NCI-H146 treated with DMSO at 0.1 percent for 48 hours (cell line): ENCODE measurements around the gene LARP1B.
"Not testable (repeated sequence)": the region's sequence is repeated elsewhere in the genome, so short reads cannot be mapped to it uniquely, and the experiment has no call there.

Experiments used
- DNase-seq: peaks from one replicate; lab custom pipeline; 2025; ENCODE audit not compliant: unreplicated experiment; lab: John Stamatoyannopoulos, UW

LARP1B gene

GRCh38 chr4:128221586-128221985, 160.5 kb downstream of the LARP1B start:
- peak; percentile 18 for DNase-seq

DNA sequence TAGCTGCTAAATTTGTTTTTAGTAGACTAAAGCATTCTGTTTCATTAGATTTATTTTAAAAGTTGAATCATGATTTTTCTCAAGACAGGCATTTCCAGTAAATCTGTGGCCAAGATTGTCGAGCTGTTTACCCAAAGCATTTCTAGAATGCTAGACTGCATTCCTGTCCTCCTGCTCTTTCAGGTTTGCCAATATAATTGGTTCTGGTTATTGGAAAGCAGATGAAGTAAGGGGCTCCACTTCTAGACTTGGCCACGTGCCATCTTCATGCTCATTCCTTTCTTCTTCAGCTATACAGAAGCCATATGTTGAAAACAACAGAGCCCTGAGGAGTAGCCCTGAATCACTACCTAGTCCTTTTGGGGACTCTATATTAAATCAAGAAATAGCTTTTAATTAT, 164.0 kb downstream of the LARP1B start:
- no peak for DNase-seq

GRCh38 chr4:128227991-128228571, 167.0 kb downstream of the LARP1B start:
- peak; percentile 2 for DNase-seq

DNA sequence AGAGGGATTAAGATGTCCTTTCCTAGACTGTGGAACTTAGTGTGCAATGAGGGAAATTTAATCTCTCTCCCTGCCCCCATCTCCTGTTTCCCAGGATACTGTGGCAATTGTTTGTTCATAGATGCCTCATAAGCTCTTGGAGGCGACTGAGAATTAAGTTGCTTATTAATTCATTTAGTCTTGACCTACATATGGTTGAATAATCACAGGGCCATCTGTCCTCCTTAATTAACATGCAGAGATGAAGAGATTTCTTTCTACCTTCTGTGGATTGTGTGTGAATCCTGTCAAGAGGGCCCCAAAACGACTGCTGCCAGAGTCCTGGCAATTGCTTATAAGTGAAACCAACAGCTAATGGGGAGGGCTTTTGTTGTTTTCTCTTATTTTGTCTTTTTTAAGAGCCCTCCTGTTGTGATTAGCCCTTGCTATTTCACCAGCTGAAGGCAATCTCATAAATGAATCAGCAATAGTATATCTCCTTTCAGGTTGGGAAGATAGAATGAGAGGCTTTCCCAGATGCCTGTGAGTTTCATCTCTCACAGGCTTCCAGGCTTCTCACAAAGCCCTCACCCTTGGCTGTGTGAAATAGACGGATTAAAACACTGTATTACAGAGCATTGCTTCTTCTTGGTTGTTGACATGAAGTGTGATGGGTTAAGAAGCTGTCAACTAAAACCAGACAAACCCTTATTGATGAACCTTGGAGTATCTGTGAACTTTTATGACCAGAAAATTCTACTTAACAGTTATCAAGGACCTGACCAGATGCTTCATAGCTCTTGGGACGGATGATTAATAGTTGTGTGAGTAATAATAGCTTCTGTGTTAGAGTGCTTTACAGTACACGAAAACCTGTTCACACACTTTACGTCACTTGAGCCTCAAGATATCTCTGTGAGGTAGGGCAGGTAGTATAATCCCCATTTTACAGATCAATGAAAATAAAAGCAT, 168.0 kb downstream of the LARP1B start:
- no peak for DNase-seq

DNA sequence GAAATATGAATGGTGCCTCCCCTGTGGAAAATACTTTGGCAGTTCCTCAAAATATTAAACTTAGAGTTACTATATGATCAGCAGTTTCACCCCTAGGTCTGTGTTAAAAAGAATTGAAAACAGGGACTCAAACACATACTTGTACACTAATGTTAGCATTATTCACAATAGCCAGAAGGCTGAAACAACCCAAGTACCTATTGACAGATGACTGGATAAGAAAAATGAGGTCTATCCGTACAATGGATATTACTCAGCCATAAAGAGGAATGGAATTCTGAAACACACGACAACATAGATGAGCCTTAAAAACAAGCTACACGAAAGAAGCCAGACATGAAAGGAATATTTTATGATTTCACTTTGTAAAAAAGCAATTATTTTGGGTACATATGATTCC, 171.6 kb downstream of the LARP1B start:
- DNase-seq, result no peak

DNA sequence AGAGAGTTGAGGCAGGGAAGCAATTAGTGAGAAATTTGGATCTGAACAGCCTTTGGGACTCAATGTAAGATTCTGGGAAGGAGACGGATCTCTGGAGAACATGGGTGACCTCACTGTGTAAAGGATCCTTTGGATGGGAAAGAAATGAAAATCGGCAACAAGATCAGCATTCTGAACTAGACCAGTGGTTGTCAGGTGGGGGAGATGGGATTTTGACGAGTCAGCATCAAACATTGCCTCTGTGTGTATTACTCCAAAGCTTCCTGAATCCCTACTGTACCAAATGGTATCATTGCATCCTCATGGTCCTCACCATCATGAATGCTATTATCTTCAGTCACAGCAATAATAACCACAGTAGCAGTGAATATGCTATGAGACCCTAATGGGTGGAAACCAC, 173.7 kb downstream of the LARP1B start:
- DNase-seq, result no peak

DNA sequence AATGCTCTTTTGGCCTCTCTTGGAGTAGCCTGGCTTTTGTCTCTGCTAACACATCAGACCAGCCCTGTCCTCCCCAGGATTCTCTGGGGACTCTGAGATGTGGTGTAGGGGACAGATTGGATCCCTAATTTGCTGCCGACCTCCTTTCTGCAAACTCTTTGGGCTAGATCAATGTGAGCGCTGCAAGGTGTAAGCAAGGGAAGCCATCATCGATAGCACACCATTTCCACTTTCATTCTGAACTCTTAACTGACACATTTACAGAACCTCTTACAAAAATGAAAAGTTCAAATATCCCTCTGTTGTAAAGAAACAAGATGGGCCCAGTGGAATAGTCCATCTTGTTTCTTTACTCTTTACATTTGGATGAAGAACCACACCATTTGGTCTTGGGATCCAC, 179.9 kb downstream of the LARP1B start:
- DNase-seq, result no peak

DNA sequence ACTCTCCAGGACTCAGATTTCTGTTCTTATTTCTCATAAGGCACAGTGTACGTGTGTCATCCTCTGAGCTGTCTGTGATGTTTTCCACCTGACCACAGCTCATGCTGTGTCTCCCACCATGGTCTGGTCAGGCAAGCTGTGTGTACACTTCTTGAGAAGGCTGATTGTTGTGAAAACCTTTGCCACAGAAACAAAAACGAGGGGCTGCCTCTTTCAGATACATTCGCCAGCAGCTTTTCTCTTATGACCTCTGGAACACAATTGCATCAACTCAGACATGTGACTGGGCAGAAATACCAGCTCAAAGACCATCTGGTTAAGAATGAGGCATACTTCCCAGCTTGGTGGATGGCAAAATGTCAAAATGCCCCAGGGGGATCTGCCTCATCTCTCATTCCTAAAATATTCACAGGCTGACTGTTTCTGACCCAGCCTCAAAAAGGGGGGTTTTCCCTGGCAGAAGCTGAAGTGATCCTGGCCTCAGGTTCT, 180.4 kb downstream of the LARP1B start:
- no peak for DNase-seq

DNA sequence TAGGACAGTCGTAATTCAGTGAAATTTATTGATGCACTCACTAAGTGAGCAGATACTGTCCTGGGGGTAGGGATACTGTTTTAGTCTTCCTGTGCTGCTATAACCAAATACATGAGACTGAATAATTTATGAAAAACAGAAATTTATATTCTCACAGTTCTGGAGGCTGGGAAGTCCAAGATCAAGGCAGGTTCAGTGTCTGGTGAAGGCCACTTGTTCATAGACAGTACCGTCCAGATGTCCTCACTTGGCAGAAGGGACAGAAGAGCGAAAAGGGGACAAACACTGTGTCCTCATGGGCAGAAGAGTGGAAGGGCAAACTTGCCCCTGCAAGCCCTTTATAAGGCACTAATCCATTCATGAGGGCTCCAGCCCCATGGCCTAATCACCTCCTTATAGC, 180.9 kb downstream of the LARP1B start:
- DNase-seq, result no peak

GRCh38 chr4:128242601-128243000, 181.5 kb downstream of the LARP1B start:
- DNase-seq, result no peak

DNA sequence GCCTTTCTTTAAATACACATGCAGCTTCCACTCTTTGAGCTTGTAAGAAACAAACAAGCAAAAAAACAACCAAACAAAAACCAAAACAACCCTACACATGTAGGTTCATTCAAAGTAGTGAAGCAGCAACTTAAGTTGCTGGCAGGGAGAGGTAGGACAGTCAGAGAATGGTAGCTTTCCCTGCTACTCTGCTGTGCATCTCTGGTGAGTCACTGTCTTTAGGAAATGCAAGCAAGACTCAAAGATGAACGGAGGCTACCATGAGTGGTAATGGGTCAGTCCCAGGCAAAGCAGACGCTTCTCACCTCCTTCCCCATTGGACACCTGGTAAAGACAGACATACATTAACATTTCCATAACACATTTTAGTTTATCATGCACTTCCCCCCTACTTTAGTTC, 183.3 kb downstream of the LARP1B start:
- DNase-seq, result no peak

- DNase-seq, result not testable (repeated sequence)
Measured at GRCh38 chr4:128245391-128245790, 184.3 kb downstream of the LARP1B start.

DNA sequence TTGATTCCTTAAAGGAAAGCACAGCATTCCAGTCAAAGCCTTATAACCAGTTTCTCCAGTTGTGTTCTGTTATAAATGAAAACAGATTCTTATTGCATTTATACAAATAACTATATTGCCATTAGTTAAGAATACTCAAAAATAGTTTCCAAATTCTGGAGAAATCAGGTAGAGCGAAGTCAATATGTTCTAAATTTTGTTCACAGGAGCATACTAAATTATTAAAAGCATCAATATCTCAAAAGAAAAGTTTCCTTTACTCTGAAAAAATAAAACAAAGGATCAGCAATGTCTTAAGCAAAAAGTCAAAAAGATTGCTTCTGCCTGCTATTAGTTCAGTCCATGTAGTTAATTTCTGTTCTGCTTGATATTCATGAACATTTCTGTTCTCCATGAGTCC, 186.8 kb downstream of the LARP1B start:
- no peak for DNase-seq

GRCh38 chr4:128249787-128250668, 188.9 kb downstream of the LARP1B start:
- DNase-seq, result no peak

- no peak for DNase-seq
Measured at GRCh38 chr4:128255906-128256305, 194.8 kb downstream of the LARP1B start.

DNA sequence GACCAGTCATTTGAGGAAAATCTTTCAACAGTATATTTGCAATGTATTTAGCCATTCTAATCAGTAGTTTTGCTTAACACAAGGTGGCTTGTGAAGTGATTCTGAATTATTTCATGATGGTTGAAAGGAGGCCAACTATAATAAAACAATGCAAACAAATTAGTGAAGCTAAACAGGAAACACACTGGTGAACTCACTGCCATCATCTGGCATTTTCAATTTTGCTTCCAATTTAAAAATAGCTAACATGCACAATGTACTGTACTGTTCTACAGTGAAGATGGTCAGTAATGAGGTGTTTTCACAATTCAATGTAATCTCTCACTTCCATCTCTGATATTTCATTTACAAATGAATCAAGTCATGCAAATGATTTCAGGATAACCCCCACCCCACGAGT, 195.4 kb downstream of the LARP1B start:
- DNase-seq, result no peak

GRCh38 chr4:128258166-128258565, 197.1 kb downstream of the LARP1B start:
- not testable (repeated sequence) for DNase-seq

DNA sequence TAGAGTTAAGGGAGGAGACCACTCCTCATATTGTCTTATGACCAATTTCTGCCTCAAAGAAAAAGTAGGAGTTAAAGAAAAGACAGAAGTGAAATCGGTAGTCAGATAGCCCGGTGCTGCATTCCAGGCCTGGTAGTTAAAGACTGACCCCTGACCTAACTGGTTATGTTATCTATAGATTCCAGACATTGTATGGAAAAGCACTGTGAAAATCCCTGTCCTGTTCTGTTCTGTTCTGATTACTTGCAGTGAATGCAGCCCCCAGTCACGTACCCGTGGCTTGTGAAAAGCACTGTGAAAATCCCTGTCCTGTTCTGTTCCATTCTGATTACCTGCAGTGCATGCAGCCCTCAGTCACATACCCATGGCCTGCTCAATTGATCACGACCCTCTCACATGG, 198.8 kb downstream of the LARP1B start:
- not testable (repeated sequence) for DNase-seq
